ENCODE measurements around the gene ZFP36L1. TPM values are rescaled to one million over a fixed set of nuclear protein-coding genes. Genes with fewer than 3 reads are reported as not detected.

Gene ZFP36L1
- total RNA-seq, 6 donors from 2014 or later: 268 to 511 (median 385) TPM

GRCh38 chr14:68771631-68772030, 21.2 kb downstream of the ZFP36L1 start:
- WGBS, 2 donors: 55% methylated on average over 9 to 10 of the region's 10 CpGs
- no peak for TF ChIP-seq CTCF (IDR thresholded peaks at IDR 0.05)
- TF ChIP-seq EP300 (IDR thresholded peaks at IDR 0.05): no peak
- peak; percentile 56 to 70 for TF ChIP-seq POLR2AphosphoS5 (IDR thresholded peaks at IDR 0.05)
- TF ChIP-seq POLR2A (IDR thresholded peaks at IDR 0.05): no peak
- Histone ChIP-seq H3K27ac (peak overlapping the region; percentile 42 to 85 (median 76)), H3K9me3 (peaks cover 0 to 5% (median 0%) of the 10 kb centered on the region in 4 donors), H3K36me3 (no peaks in the 10 kb centered on the region), H3K4me3 (no peak overlapping the region), H3K27me3 (no peaks in the 10 kb centered on the region), H3K4me1 (peaks cover 16 to 23% (median 20%) of the 10 kb centered on the region in 4 donors)
- peak in 1 of 2 donors; percentile 45 for DNase-seq
- peak in 1 of 2 donors; percentile 66 for ATAC-seq (ENCODE audit: low FRiP score in 2 of 2)

- no peak for TF ChIP-seq EP300 (IDR thresholded peaks at IDR 0.05)
- TF ChIP-seq POLR2A (IDR thresholded peaks at IDR 0.05): no peak
- no peak for TF ChIP-seq CTCF (IDR thresholded peaks at IDR 0.05)
- no peak for TF ChIP-seq POLR2AphosphoS5 (IDR thresholded peaks at IDR 0.05)
- H3K4me3 ChIP-seq: no peak overlapping the region
- no peaks in the 10 kb centered on the region for H3K27me3 ChIP-seq
- ATAC-seq (ENCODE audit: low FRiP score in 2 of 2): no peak
- H3K4me1 ChIP-seq: peaks cover 16 to 23% (median 20%) of the 10 kb centered on the region in 4 donors
- DNase-seq: no peak
- WGBS, 2 donors: 78 to 81% methylated on average over 11 of the region's 11 CpGs
- peaks cover 0 to 5% (median 0%) of the 10 kb centered on the region in 4 donors for H3K9me3 ChIP-seq
- no peaks in the 10 kb centered on the region for H3K36me3 ChIP-seq
- H3K27ac ChIP-seq: peak overlapping the region in 3 of 4 donors; percentile 42 to 85 (median 83)
These were observed 22.1 kb downstream of the ZFP36L1 start for GRCh38 chr14:68770553-68771286.

- Histone ChIP-seq H3K27me3 (no peaks in the 10 kb centered on the region), H3K36me3 (no peaks in the 10 kb centered on the region), H3K4me3 (no peak overlapping the region), H3K9me3 (peaks cover 0 to 3% (median 0%) of the 10 kb centered on the region in 4 donors), H3K4me1 (peaks cover 16 to 23% (median 20%) of the 10 kb centered on the region in 4 donors), H3K27ac (peak overlapping the region in 3 of 4 donors; percentile 42 to 85 (median 83))
- no peak for TF ChIP-seq POLR2AphosphoS5 (IDR thresholded peaks at IDR 0.05)
- no peak for TF ChIP-seq POLR2A (IDR thresholded peaks at IDR 0.05)
- no peak for TF ChIP-seq CTCF (IDR thresholded peaks at IDR 0.05)
- TF ChIP-seq EP300 (IDR thresholded peaks at IDR 0.05): no peak
- 95% methylated on average over 9 of the region's 9 CpGs for WGBS, 2 donors
- DNase-seq (no peak), ATAC-seq (ENCODE audit: low FRiP score in 2 of 2) (no peak)
These were observed 22.8 kb downstream of the ZFP36L1 start for GRCh38 chr14:68770051-68770450.

GRCh38 chr14:68768316-68768715, 24.6 kb downstream of the ZFP36L1 start:
- H3K9me3 ChIP-seq: no peaks in the 10 kb centered on the region
- H3K4me1 ChIP-seq: peaks cover 18 to 31% (median 22%) of the 10 kb centered on the region in 4 donors
- WGBS, 2 donors: 88 to 92% methylated on average over 6 to 7 of the region's 7 CpGs
- no peak for TF ChIP-seq POLR2A (IDR thresholded peaks at IDR 0.05)
- no peak overlapping the region for H3K27ac ChIP-seq
- ATAC-seq (ENCODE audit: low FRiP score in 2 of 2): no peak
- DNase-seq: no peak
- no peaks in the 10 kb centered on the region for H3K36me3 ChIP-seq
- H3K4me3 ChIP-seq: no peak overlapping the region
- no peaks in the 10 kb centered on the region for H3K27me3 ChIP-seq

GRCh38 chr14:68767248-68767645, 25.6 kb downstream of the ZFP36L1 start:
- ATAC-seq (ENCODE audit: low FRiP score in 2 of 2): no peak
- peaks cover 23 to 36% (median 28%) of the 10 kb centered on the region in 4 donors for H3K4me1 ChIP-seq
- H3K9me3 ChIP-seq: no peaks in the 10 kb centered on the region
- no peak overlapping the region for H3K27ac ChIP-seq
- H3K27me3 ChIP-seq: no peaks in the 10 kb centered on the region
- DNase-seq: no peak
- no peak for TF ChIP-seq POLR2AphosphoS5 (IDR thresholded peaks at IDR 0.05)
- TF ChIP-seq CTCF (IDR thresholded peaks at IDR 0.05): no peak
- TF ChIP-seq POLR2A (IDR thresholded peaks at IDR 0.05): no peak
- TF ChIP-seq EP300 (IDR thresholded peaks at IDR 0.05): no peak
- H3K36me3 ChIP-seq: no peaks in the 10 kb centered on the region
- WGBS, 2 donors: 94 to 97% methylated on average over 5 of the region's 5 CpGs
- no peak overlapping the region for H3K4me3 ChIP-seq

All from upper lobe of left lung (tissue), 6 donors.